Rectal smooth muscle tissue (tissue), 1 donor: ENCODE measurements around the gene SPAG4.
A peak's percentile ranks its signal among the peaks of the same experiment; 100 is the strongest.

Experiments used
- H3K27ac ChIP-seq: one replicate; pipeline ENCODE4 v1.7.0; 2013; ENCODE audit warnings: low read depth, low read length, inconsistent platforms
- H3K27me3 ChIP-seq: one replicate; pipeline ENCODE4 v1.7.0; 2013; ENCODE audit warnings: low read length; ENCODE audit not compliant: control insufficient read depth, insufficient read depth
- H3K36me3 ChIP-seq: one replicate; pipeline ENCODE4 v1.7.0; 2013; ENCODE audit warnings: low read length; ENCODE audit not compliant: control insufficient read depth, insufficient read depth
- H3K4me1 ChIP-seq: one replicate; pipeline ENCODE4 v1.7.0; 2013; ENCODE audit warnings: low read length; ENCODE audit not compliant: control insufficient read depth, insufficient read depth
- H3K4me3 ChIP-seq: one replicate; pipeline ENCODE4 v1.7.0; 2013; ENCODE audit warnings: low read length
- H3K9ac ChIP-seq: one replicate; pipeline ENCODE4 v1.7.0; 2013; ENCODE audit warnings: low read length

Gene SPAG4

GRCh38 chr20:35615667-35616464 lies at the start of gene SPAG4:
TSS of gene SPAG4 (plus strand) at chr20:35615829. CDS start at chr20:35616004, 175 bp downstream.
- H3K36me3 ChIP-seq, result no peaks in the 10 kb centered on the region
- H3K27me3 ChIP-seq, result no peaks in the 10 kb centered on the region
- peak within 1 kb of the TSS; percentile 77 for H3K4me3 ChIP-seq
- peaks cover 2% of the 10 kb centered on the region for H3K4me1 ChIP-seq
- peak within 1 kb of the TSS; percentile 82 for H3K9ac ChIP-seq
- peak within 1 kb of the TSS; percentile 94 for H3K27ac ChIP-seq

- H3K27me3 ChIP-seq, result no peaks in the 10 kb centered on the region
- no peaks in the 10 kb centered on the region for H3K36me3 ChIP-seq
- H3K27ac ChIP-seq, result no peak overlapping the region
- H3K9ac ChIP-seq, result no peak overlapping the region
- H3K4me1 ChIP-seq, result no peaks in the 10 kb centered on the region
- H3K4me3 ChIP-seq, result no peak overlapping the region
These were observed 47.0 kb upstream of the SPAG4 start for GRCh38 chr20:35568645-35569044.

GRCh38 chr20:35571555-35571954 lies 44.1 kb upstream of the SPAG4 start:
- no peaks in the 10 kb centered on the region for H3K36me3 ChIP-seq
- H3K27ac ChIP-seq, result no peak overlapping the region
- no peak overlapping the region for H3K9ac ChIP-seq
- no peaks in the 10 kb centered on the region for H3K27me3 ChIP-seq
- no peak overlapping the region for H3K4me3 ChIP-seq
- H3K4me1 ChIP-seq, result no peaks in the 10 kb centered on the region

GRCh38 chr20:35572838-35573237 lies 42.8 kb upstream of the SPAG4 start:
- H3K4me3 ChIP-seq, result no peak overlapping the region
- no peaks in the 10 kb centered on the region for H3K36me3 ChIP-seq
- no peak overlapping the region for H3K27ac ChIP-seq
- no peaks in the 10 kb centered on the region for H3K27me3 ChIP-seq
- no peak overlapping the region for H3K9ac ChIP-seq
- no peaks in the 10 kb centered on the region for H3K4me1 ChIP-seq

GRCh38 chr20:35575958-35576357 lies 39.7 kb upstream of the SPAG4 start:
- H3K4me1 ChIP-seq, result no peaks in the 10 kb centered on the region
- no peaks in the 10 kb centered on the region for H3K27me3 ChIP-seq
- H3K4me3 ChIP-seq, result no peak overlapping the region
- no peak overlapping the region for H3K27ac ChIP-seq
- H3K9ac ChIP-seq, result no peak overlapping the region
- no peaks in the 10 kb centered on the region for H3K36me3 ChIP-seq

- Histone ChIP-seq H3K4me3 (no peak overlapping the region), H3K36me3 (no peaks in the 10 kb centered on the region), H3K27me3 (no peaks in the 10 kb centered on the region), H3K9ac (no peak overlapping the region), H3K27ac (no peak overlapping the region), H3K4me1 (no peaks in the 10 kb centered on the region)
These were observed 38.8 kb upstream of the SPAG4 start for GRCh38 chr20:35576816-35577215.

- Histone ChIP-seq H3K9ac (no peak overlapping the region), H3K36me3 (no peaks in the 10 kb centered on the region), H3K27me3 (no peaks in the 10 kb centered on the region), H3K4me1 (no peaks in the 10 kb centered on the region), H3K27ac (no peak overlapping the region), H3K4me3 (no peak overlapping the region)
These were observed 37.2 kb upstream of the SPAG4 start for GRCh38 chr20:35578469-35578868.

GRCh38 chr20:35579196-35579595 lies 36.4 kb upstream of the SPAG4 start:
- H3K27me3 ChIP-seq, result no peaks in the 10 kb centered on the region
- no peak overlapping the region for H3K4me3 ChIP-seq
- no peak overlapping the region for H3K27ac ChIP-seq
- no peak overlapping the region for H3K9ac ChIP-seq
- no peaks in the 10 kb centered on the region for H3K4me1 ChIP-seq
- no peaks in the 10 kb centered on the region for H3K36me3 ChIP-seq

GRCh38 chr20:35582131-35582530 lies 33.5 kb upstream of the SPAG4 start:
- Histone ChIP-seq H3K9ac (no peak overlapping the region), H3K36me3 (no peaks in the 10 kb centered on the region), H3K4me3 (no peak overlapping the region), H3K27ac (no peak overlapping the region), H3K27me3 (no peaks in the 10 kb centered on the region), H3K4me1 (no peaks in the 10 kb centered on the region)

GRCh38 chr20:35582741-35583404 lies 32.8 kb upstream of the SPAG4 start:
- no peak overlapping the region for H3K27ac ChIP-seq
- no peaks in the 10 kb centered on the region for H3K36me3 ChIP-seq
- H3K27me3 ChIP-seq, result no peaks in the 10 kb centered on the region
- no peak overlapping the region for H3K9ac ChIP-seq
- H3K4me3 ChIP-seq, result no peak overlapping the region
- H3K4me1 ChIP-seq, result no peaks in the 10 kb centered on the region

- Histone ChIP-seq H3K27me3 (no peaks in the 10 kb centered on the region), H3K4me3 (no peak overlapping the region), H3K9ac (no peak overlapping the region), H3K4me1 (no peaks in the 10 kb centered on the region), H3K36me3 (no peaks in the 10 kb centered on the region), H3K27ac (no peak overlapping the region)
These were observed 31.7 kb upstream of the SPAG4 start for GRCh38 chr20:35583636-35584560.

- no peaks in the 10 kb centered on the region for H3K4me1 ChIP-seq
- H3K36me3 ChIP-seq, result no peaks in the 10 kb centered on the region
- no peak overlapping the region for H3K27ac ChIP-seq
- no peak overlapping the region for H3K4me3 ChIP-seq
- no peaks in the 10 kb centered on the region for H3K27me3 ChIP-seq
- no peak overlapping the region for H3K9ac ChIP-seq
These were observed 28.7 kb upstream of the SPAG4 start for GRCh38 chr20:35586751-35587425.
